ENCODE data around the gene RERE. TPM values are rescaled to one million over a fixed set of nuclear protein-coding genes. Genes with fewer than 3 reads are reported as not detected.

RERE gene
- polyA plus RNA-seq, 1 experiment = 14.3 TPM

DNA sequence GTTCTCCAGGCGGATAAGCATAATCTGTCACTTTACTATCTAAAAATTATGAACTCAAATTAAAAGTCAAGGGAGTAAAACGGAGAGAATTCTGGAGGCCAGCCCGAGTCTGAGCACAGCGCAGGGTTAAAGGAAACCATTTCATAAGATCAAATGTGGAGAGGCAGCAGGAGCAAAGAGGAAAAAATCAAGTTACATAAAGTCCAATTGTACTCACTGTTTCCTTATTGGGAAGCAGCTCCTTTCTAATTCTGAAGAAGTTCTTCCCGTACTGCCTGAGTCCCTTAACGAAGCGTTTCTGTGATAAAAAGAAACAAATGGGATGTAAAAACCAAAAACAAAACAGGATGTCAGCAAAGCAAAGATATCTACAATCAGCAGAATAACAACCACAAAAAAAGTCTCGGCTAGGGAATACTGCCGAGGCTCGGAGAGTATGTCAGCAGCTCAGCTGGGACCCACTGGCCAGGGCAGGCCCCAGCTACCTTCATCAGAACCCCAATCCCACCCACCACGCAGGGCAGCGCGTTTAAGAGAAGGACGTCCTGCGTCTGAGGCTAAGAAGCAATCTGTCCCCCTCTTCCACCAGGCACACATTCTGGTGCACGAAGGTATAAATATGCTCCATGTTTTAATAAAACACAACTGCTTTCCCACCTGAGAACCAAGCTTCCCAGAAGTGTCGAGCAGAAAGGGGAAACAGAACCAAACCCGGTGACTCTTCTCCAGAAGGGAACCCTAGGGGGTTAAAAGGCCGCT lies 394.8 kb downstream of the RERE start:
- Histone ChIP-seq H3K9me3 (ENCODE audit: control insufficient read depth, insufficient read depth, low read length) (no peaks in the 10 kb centered on the region; the same call in 1 of the 2 replicates), H3K27ac (ENCODE audit: low read depth, low read length) (peak overlapping the region; percentile 80), H3K4me3 (ENCODE audit: low read depth, low read length) (peak overlapping the region; percentile 77), H3K27me3 (ENCODE audit: control insufficient read depth, insufficient read depth, low read length) (no peaks in the 10 kb centered on the region)
- CTCF ChIA-PET = interaction anchor here (0.6 to 1.3 kb wide), 4 partner anchors 13 to 176 kb away, joined by 3 to 5 read pairs (median 4); no protein-coding TSS in a partner anchor
- no peak for DNase-seq (ENCODE audit: low read depth, low spot score)
- no peak for TF ChIP-seq CTCF (IDR thresholded peaks at IDR 0.05; ENCODE audit: low read depth, low read length)
- POLR2A ChIA-PET = interaction anchor here (1.0 kb wide), 1 partner anchor 11 kb away, joined by 4 read pairs; no protein-coding TSS in a partner anchor

DNA sequence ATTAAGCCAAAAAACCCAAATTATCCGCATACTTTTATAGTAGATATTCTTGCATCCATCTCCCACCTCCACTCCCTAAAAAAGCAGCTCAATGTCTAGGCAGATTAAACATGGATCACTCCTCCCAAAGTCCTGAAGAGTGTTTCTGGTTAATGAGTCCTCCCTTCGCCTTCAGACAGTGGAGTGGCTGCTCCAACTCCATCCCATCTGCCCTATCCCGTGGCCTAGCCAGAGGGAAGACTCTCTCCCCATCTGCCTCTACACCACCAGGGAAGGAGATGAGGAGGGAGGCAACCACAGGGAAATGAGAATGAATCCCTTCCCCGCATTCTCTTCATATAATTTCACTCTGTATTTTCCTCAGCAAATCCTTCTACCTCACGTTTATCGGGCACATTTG lies 395.7 kb downstream of the RERE start:
- Histone ChIP-seq H3K4me3 (ENCODE audit: low read depth, low read length) (peak overlapping the region; percentile 77), H3K27ac (ENCODE audit: low read depth, low read length) (no peak overlapping the region), H3K27me3 (ENCODE audit: control insufficient read depth, insufficient read depth, low read length) (no peaks in the 10 kb centered on the region), H3K9me3 (ENCODE audit: control insufficient read depth, insufficient read depth, low read length) (no peaks in the 10 kb centered on the region; the same call in 1 of the 2 replicates)
- CTCF ChIA-PET = interaction anchor here (0.6 to 1.3 kb wide), 4 partner anchors 13 to 446 kb away, joined by 3 to 4 read pairs (median 3); no protein-coding TSS in a partner anchor
- DNase-seq (ENCODE audit: low read depth, low spot score) = no peak
- TF ChIP-seq CTCF (IDR thresholded peaks at IDR 0.05; ENCODE audit: low read depth, low read length) = no peak
- POLR2A ChIA-PET = interaction anchor here (0.6 to 1.0 kb wide), 2 partner anchors 13 to 25 kb away, joined by 3 to 4 read pairs; no protein-coding TSS in a partner anchor

- no peak overlapping the region for H3K27ac ChIP-seq (ENCODE audit: low read depth, low read length)
- CTCF ChIA-PET = interaction anchor here (2.8 kb wide), 1 partner anchor 11 kb away, joined by 12 read pairs; no protein-coding TSS in a partner anchor
- no peak for DNase-seq (ENCODE audit: low read depth, low spot score)
- POLR2A ChIA-PET = no interaction called here
- TF ChIP-seq CTCF (IDR thresholded peaks at IDR 0.05; ENCODE audit: low read depth, low read length) = no peak
- H3K27me3 ChIP-seq (ENCODE audit: control insufficient read depth, insufficient read depth, low read length) = no peaks in the 10 kb centered on the region
- no peaks in the 10 kb centered on the region; the same call in 1 of the 2 replicates for H3K9me3 ChIP-seq (ENCODE audit: control insufficient read depth, insufficient read depth, low read length)
- peak overlapping the region; percentile 77 for H3K4me3 ChIP-seq (ENCODE audit: low read depth, low read length)
Observed at GRCh38 chr1:8420318-8420717, 397.1 kb downstream of the RERE start.

GRCh38 chr1:8419861-8420260 lies 397.6 kb downstream of the RERE start:
- TF ChIP-seq CTCF (IDR thresholded peaks at IDR 0.05; ENCODE audit: low read depth, low read length) = no peak
- no peak for DNase-seq (ENCODE audit: low read depth, low spot score)
- CTCF ChIA-PET = interaction anchor here (2.8 kb wide), 1 partner anchor 10 kb away, joined by 12 read pairs; no protein-coding TSS in a partner anchor
- Histone ChIP-seq H3K4me3 (ENCODE audit: low read depth, low read length) (peak overlapping the region; percentile 77), H3K27me3 (ENCODE audit: control insufficient read depth, insufficient read depth, low read length) (no peaks in the 10 kb centered on the region), H3K27ac (ENCODE audit: low read depth, low read length) (no peak overlapping the region), H3K9me3 (ENCODE audit: control insufficient read depth, insufficient read depth, low read length) (no peaks in the 10 kb centered on the region; the same call in 1 of the 2 replicates)
- POLR2A ChIA-PET = no interaction called here

- Histone ChIP-seq H3K27ac (ENCODE audit: low read depth, low read length) (no peak overlapping the region), H3K4me3 (ENCODE audit: low read depth, low read length) (peak overlapping the region; percentile 31), H3K27me3 (ENCODE audit: control insufficient read depth, insufficient read depth, low read length) (no peaks in the 10 kb centered on the region), H3K9me3 (ENCODE audit: control insufficient read depth, insufficient read depth, low read length) (no peaks in the 10 kb centered on the region; the same call in 1 of the 2 replicates)
- CTCF ChIA-PET = interaction anchor here (2.8 kb wide), 1 partner anchor 10 kb away, joined by 12 read pairs; no protein-coding TSS in a partner anchor
- TF ChIP-seq CTCF (IDR thresholded peaks at IDR 0.05; ENCODE audit: low read depth, low read length) = no peak
- no peak for DNase-seq (ENCODE audit: low read depth, low spot score)
- POLR2A ChIA-PET = interaction anchor here (0.6 kb wide), 1 partner anchor 19 kb away, joined by 8 read pairs; no protein-coding TSS in a partner anchor
Observed at GRCh38 chr1:8419172-8419571, 398.3 kb downstream of the RERE start.

All from AG04450 (cell line).